H1 (cell line): ENCODE measurements around the gene CNKSR2. TPM values are rescaled to one million over a fixed set of nuclear protein-coding genes. Genes with fewer than 3 reads are reported as not detected.

Experiments used
- CTCF ChIA-PET: fragments of 300-600 bp; sonication (Branson Sonifier 250); formaldehyde crosslinking; loops from one replicate; lab custom pipeline; 2021; ENCODE audit not compliant: partially characterized antibody; lab: Charles Lee
- POLR2A ChIA-PET: fragments of 300-600 bp; sonication (Branson Sonifier 250); formaldehyde crosslinking; loops from one replicate; lab custom pipeline; 2021; ENCODE audit warnings: inconsistent platforms; ENCODE audit not compliant: partially characterized antibody; lab: Charles Lee
- DNase-seq, 2 experiments: peaks; one replicate each; pipeline versions ENCODE4 v3.0.0 to v3.0.0-alpha.2; 2010 to 2022; ENCODE audit warnings: low spot score in 2 of 2, low read depth in 1 of 2, mixed read lengths in 1 of 2
- FAIRE-seq: peaks from 2 replicates; lab custom pipeline; 2011; peaks lifted over from hg19 to GRCh38; lab: Jason Lieb, UNC
- H2AFZ ChIP-seq: 2 replicates; pipeline ENCODE4 v1.8.1; 2012; ENCODE audit warnings: low read length, inconsistent platforms
- H2AK5ac ChIP-seq: 2 replicates; pipeline ENCODE4 v1.6.1; 2013; ENCODE audit warnings: low read depth, low read length
- H2BK120ac ChIP-seq: replicated peaks from 2 replicates; pipeline ENCODE3; 2013; ENCODE audit warnings: low read depth, low read length, inconsistent platforms
- H2BK12ac ChIP-seq: 2 replicates; pipeline ENCODE4 v1.6.1; 2013; ENCODE audit warnings: low read depth, low read length
- H2BK15ac ChIP-seq: 2 replicates; pipeline ENCODE4 v1.6.1; 2013; ENCODE audit warnings: low read length
- H2BK20ac ChIP-seq: 2 replicates; pipeline ENCODE4 v1.6.1; 2013; ENCODE audit warnings: low read length
- H2BK5ac ChIP-seq: 2 replicates; pipeline ENCODE4 v1.6.1; 2013; ENCODE audit warnings: low read depth, low read length
- H3K14ac ChIP-seq: 2 replicates; pipeline ENCODE4 v1.6.1; 2013; ENCODE audit warnings: inconsistent platforms; ENCODE audit not compliant: insufficient read length
- H3K18ac ChIP-seq: 2 replicates; pipeline ENCODE4 v1.6.1; 2013; ENCODE audit warnings: low read length; ENCODE audit errors: extremely low read depth
- H3K23ac ChIP-seq: 2 replicates; pipeline ENCODE4 v1.6.1; 2013; ENCODE audit warnings: inconsistent platforms; ENCODE audit not compliant: insufficient read length
- H3K23me2 ChIP-seq: 2 replicates; pipeline ENCODE4 v1.6.1; 2013; ENCODE audit warnings: low read depth, low read length
- H3K27ac ChIP-seq: 2 replicates; pipeline ENCODE4 v1.6.1; 2011; ENCODE audit warnings: low read depth, low read length, inconsistent platforms
- H3K27me3 ChIP-seq, 4 experiments: replicated peaks in 1 of 4; 1 replicate in 1 of 4; 2 replicates in 3 of 4; pipeline versions ENCODE4 v1.6.1 to v1.8.1; 2011 to 2013; ENCODE audit warnings: low read length in 3 of 4, mild to moderate bottlenecking in 3 of 4, inconsistent platforms in 2 of 4, mixed read lengths in 2 of 4, moderate library complexity in 1 of 4; ENCODE audit not compliant: control insufficient read depth in 3 of 4, insufficient read depth in 3 of 4; ENCODE audit errors: extremely low read depth in 1 of 4
- H3K36me3 ChIP-seq, 4 experiments: 2 replicates each; pipeline versions ENCODE4 v1.6.1 to v1.8.1; 2011 to 2013; ENCODE audit warnings: mild to moderate bottlenecking in 4 of 4, low read length in 3 of 4, moderate library complexity in 2 of 4, control low read depth in 1 of 4, inconsistent platforms in 1 of 4; ENCODE audit not compliant: insufficient read depth in 4 of 4, control insufficient read depth in 2 of 4
- H3K4ac ChIP-seq: replicated peaks from 2 replicates; pipeline ENCODE3; 2013; ENCODE audit warnings: low read length, low read depth, mixed read lengths, inconsistent platforms; ENCODE audit not compliant: insufficient read length
- H3K4me1 ChIP-seq, 4 experiments: replicated peaks in 1 of 4; 1 replicate in 1 of 4; 2 replicates in 3 of 4; pipeline versions ENCODE4 v1.6.1 to v1.8.1; 2011 to 2013; ENCODE audit warnings: low read length in 3 of 4, inconsistent platforms in 2 of 4, mixed read lengths in 1 of 4; ENCODE audit not compliant: insufficient read depth in 4 of 4, control insufficient read depth in 3 of 4
- H3K4me2 ChIP-seq, 2 experiments: 2 replicates each; pipeline versions ENCODE4 v1.6.1 to v1.8.1; 2011 to 2013; ENCODE audit warnings: low read depth in 2 of 2, low read length in 2 of 2, control low read depth in 1 of 2, inconsistent platforms in 1 of 2, mild to moderate bottlenecking in 1 of 2; ENCODE audit not compliant: insufficient read depth in 1 of 2
- H3K4me3 ChIP-seq, 4 experiments: fragments of 200-600, 300-600 bp in 1 of 4; sonication (generic), shearing (Covaris generic), sonication (Bioruptor Twin) in 1 of 4; 2 replicates each; pipeline versions ENCODE4 v1.5.1 to v1.8.1; 2011 to 2016; ENCODE audit warnings: low read length in 4 of 4, low read depth in 3 of 4, control low read depth in 2 of 4, inconsistent platforms in 2 of 4, mild to moderate bottlenecking in 2 of 4, mixed read lengths in 1 of 4, moderate library complexity in 1 of 4; ENCODE audit not compliant: insufficient read depth in 2 of 4; ENCODE audit errors: extremely low read depth in 1 of 4
- H3K56ac ChIP-seq: replicated peaks from 2 replicates; pipeline ENCODE3; 2013; ENCODE audit warnings: low read depth, mild to moderate bottlenecking, mixed read lengths, low read length, inconsistent platforms; ENCODE audit not compliant: insufficient read length
- H3K79me1 ChIP-seq: 2 replicates; pipeline ENCODE4 v1.6.1; 2013; ENCODE audit warnings: low read depth, low read length, control low read depth
- H3K79me2 ChIP-seq, 2 experiments: 2 replicates each; pipeline versions ENCODE4 v1.6.1 to v1.8.1; 2012 to 2013; ENCODE audit warnings: low read length in 2 of 2, mild to moderate bottlenecking in 2 of 2, inconsistent platforms in 1 of 2; ENCODE audit not compliant: insufficient read depth in 2 of 2, control insufficient read depth in 1 of 2
- H3K9ac ChIP-seq, 4 experiments: replicated peaks in 1 of 4; 1 replicate in 1 of 4; 2 replicates in 3 of 4; pipeline versions ENCODE4 v1.6.1 to v1.8.1; 2011 to 2013; ENCODE audit warnings: low read depth in 3 of 4, low read length in 3 of 4, control low read depth in 2 of 4, mild to moderate bottlenecking in 2 of 4, moderate library complexity in 2 of 4, inconsistent platforms in 1 of 4; ENCODE audit errors: extremely low read depth in 1 of 4
- H3K9me3 ChIP-seq, 2 experiments: 2 replicates each; pipeline versions ENCODE4 v1.6.1 to v1.8.1; 2012 to 2013; ENCODE audit warnings: mild to moderate bottlenecking in 2 of 2, moderate library complexity in 2 of 2, control low read depth in 1 of 2, inconsistent platforms in 1 of 2, low read depth in 1 of 2, low read length in 1 of 2, mixed read lengths in 1 of 2; ENCODE audit not compliant: insufficient read depth in 2 of 2
- H4K20me1 ChIP-seq, 2 experiments: replicated peaks in 1 of 2; 2 replicates each; pipeline versions ENCODE3 to v1.8.1; 2011 to 2013; ENCODE audit warnings: inconsistent platforms in 2 of 2, low read length in 2 of 2, mild to moderate bottlenecking in 1 of 2; ENCODE audit not compliant: insufficient read depth in 2 of 2, control insufficient read depth in 1 of 2
- H4K5ac ChIP-seq: 2 replicates; pipeline ENCODE4 v1.6.1; 2013; ENCODE audit warnings: low read length, low read depth, mixed read lengths, inconsistent platforms; ENCODE audit not compliant: insufficient read length
- H4K8ac ChIP-seq: 2 replicates; pipeline ENCODE4 v1.8.0; 2013; ENCODE audit warnings: mild to moderate bottlenecking, moderate library complexity, low read length, inconsistent platforms; ENCODE audit not compliant: insufficient read depth; ENCODE audit errors: extremely low read depth
- H4K91ac ChIP-seq: replicated peaks from 2 replicates; pipeline ENCODE3; 2013; ENCODE audit warnings: low read length, mixed read lengths, inconsistent platforms; ENCODE audit not compliant: insufficient read length
- CBX8 ChIP-seq: fragments of 300-800, 300-1000 bp; sonication (generic); IDR thresholded peaks from 2 replicates; pipeline ENCODE4 v1.7.1; 2016; ENCODE audit warnings: low read depth, low read length, borderline replicate concordance
- GTF2F1 ChIP-seq: IDR thresholded peaks from 2 replicates; pipeline ENCODE4 v1.6.1; 2012; ENCODE audit warnings: low read depth, low read length, improper control_type of control experiment, borderline replicate concordance
- MAFK ChIP-seq: IDR thresholded peaks from 2 replicates; pipeline ENCODE4 v1.6.1; 2012; ENCODE audit warnings: low read depth, mild to moderate bottlenecking, improper control_type of control experiment, low read length
- POLR2AphosphoS5 ChIP-seq: IDR thresholded peaks from 2 replicates; pipeline ENCODE4 v1.6.1; 2011; ENCODE audit warnings: low read depth, low read length
- RBBP5 ChIP-seq: IDR thresholded peaks from 2 replicates; pipeline ENCODE4 v1.7.1; 2012; ENCODE audit warnings: low read depth, mild to moderate bottlenecking, inconsistent platforms, low read length, moderate library complexity, borderline replicate concordance
- RXRA ChIP-seq: IDR thresholded peaks from 2 replicates; pipeline ENCODE4 v1.6.1; 2011; ENCODE audit warnings: low read depth, mild to moderate bottlenecking, low read length, moderate library complexity; ENCODE audit not compliant: insufficient read depth
- SP1 ChIP-seq: IDR thresholded peaks from 2 replicates; pipeline ENCODE4 v1.6.1; 2011; ENCODE audit warnings: low read depth, low read length
- SRF ChIP-seq: IDR thresholded peaks from 2 replicates; pipeline ENCODE4 v1.6.1; 2011; ENCODE audit warnings: mild to moderate bottlenecking, low read depth, low read length, moderate library complexity
- TBP ChIP-seq: IDR thresholded peaks from 2 replicates; pipeline ENCODE4 v1.6.1; 2011; ENCODE audit warnings: low read depth, low read length, improper control_type of control experiment
- WGBS, 2 experiments: shearing (Covaris generic) in 1 of 2; methylation state at CpG; one replicate each; pipeline versions ENCODE4 v1.1.6 to v1.1.7; 2013 to 2015; ENCODE audit warnings: low lambda C conversion rate in 2 of 2, mixed read lengths in 2 of 2, inconsistent platforms in 1 of 2, low coverage in 1 of 2, missing lambda C conversion rate in 1 of 2; ENCODE audit not compliant: insufficient replicate concordance in 2 of 2, insufficient coverage in 1 of 2, insufficient read length in 1 of 2; ENCODE audit errors: extremely low coverage in 1 of 2, missing lambda C conversion rate in 1 of 2; 5-methylcytosine and 5-hydroxymethylcytosine counted together
- polyA plus RNA-seq, 7 experiments: library from polyadenylated mRNA; depleted of rRNA in 3 of 7; stranded (reverse) in 5 of 7; unstranded in 2 of 7; fragments of >200 nt in 5 of 7; fragments of 200-250 nt in 2 of 7; gene quantifications; 1 replicate in 5 of 7; 2 replicates in 1 of 7; 4 replicates in 1 of 7; pipeline versions ENCODE4 v1.2.1 to v1.2.3, GENCODE V29; 2011 to 2013; ENCODE audit warnings: missing spikeins in 2 of 7, mixed read lengths in 2 of 7
- total RNA-seq: library from RNA; stranded (reverse); fragmentation: NEBNext Ultra II Directional; extraction: Animal tissue kit (Norgen Biotek cat#: 25700); gene quantifications from 2 replicates; pipeline ENCODE4 v1.2.1, GENCODE V29; 2021
- TF ChIP-seq, protein P1 (sequence below): IDR thresholded peaks from 2 replicates; pipeline ENCODE4 v1.6.1; 2011; ENCODE audit warnings: low read depth, mild to moderate bottlenecking, low read length; ENCODE audit not compliant: insufficient read depth

The CNKSR2 gene
- total and polyA plus RNA-seq, 2 of the 8 experiments (the other 6 are each of a cell fraction or from before 2014, with no cell fraction given): 5.5 to 16.3 TPM

GRCh38 chrX:21355831-21356230 is 18.4 kb upstream of the CNKSR2 start:
- Histone ChIP-seq H3K27me3 (no peaks in the 10 kb centered on the region), H3K27ac (no peak overlapping the region), H3K79me2 (no peaks in the 10 kb centered on the region), H2BK5ac (no peak overlapping the region), H2BK120ac (no peak overlapping the region), H3K56ac (no peak overlapping the region), H3K79me1 (no peaks in the 10 kb centered on the region), H3K9me3 (no peaks in the 10 kb centered on the region), H3K4me2 (no peak overlapping the region), H3K23ac (no peak overlapping the region), H2BK15ac (no peak overlapping the region), H3K9ac (no peak overlapping the region), H3K14ac (no peak overlapping the region), H4K8ac (no peak overlapping the region), H2BK12ac (no peak overlapping the region), H4K5ac (no peak overlapping the region), H3K4me1 (no peaks in the 10 kb centered on the region), H3K36me3 (no peaks in the 10 kb centered on the region), H2BK20ac (no peak overlapping the region), H4K91ac (no peak overlapping the region), H3K4me3 (no peak overlapping the region), H4K20me1 (no peaks in the 10 kb centered on the region), H2AFZ (no peak overlapping the region), H3K18ac (no peak overlapping the region), H3K4ac (no peak overlapping the region), H3K23me2 (no peaks in the 10 kb centered on the region), H2AK5ac (no peak overlapping the region)
- DNase-seq (no peak), FAIRE-seq (no peak)
- TF ChIP-seq SP1: no peak
- TF ChIP-seq POLR2AphosphoS5: no peak
- no peak for TF ChIP-seq CBX8
- no peak for TF ChIP-seq MAFK
- no peak for TF ChIP-seq TBP
- TF ChIP-seq, protein P1, sequence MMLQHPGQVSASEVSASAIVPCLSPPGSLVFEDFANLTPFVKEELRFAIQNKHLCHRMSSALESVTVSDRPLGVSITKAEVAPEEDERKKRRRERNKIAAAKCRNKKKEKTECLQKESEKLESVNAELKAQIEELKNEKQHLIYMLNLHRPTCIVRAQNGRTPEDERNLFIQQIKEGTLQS: no peak
- no peak for TF ChIP-seq RBBP5
- TF ChIP-seq RXRA: no peak
- no peak for TF ChIP-seq GTF2F1
- TF ChIP-seq SRF: no peak
- ChIA-PET CTCF (interaction anchor here (0.7 kb wide), 1 partner anchor 825 kb away, joined by 3 read pairs; no protein-coding TSS in a partner anchor), POLR2A (no interaction called here)
- WGBS, 2 experiments: 94% methylated on average over 2 of the region's 2 CpGs; no CpG with 5 or more reads in 1 of the 2 experiments
